NCI-H1694 (cell line): ENCODE data around the gene LYPD1.
A peak's percentile ranks its signal among the peaks of the same experiment; 100 is the strongest.
"Not testable (repeated sequence)": the region's sequence is repeated elsewhere in the genome, so short reads cannot be mapped to it uniquely, and the experiment has no call there.

Experiments
- DNase-seq: peaks from one replicate; lab custom pipeline; 2025; lab: John Stamatoyannopoulos, UW

The LYPD1 gene, protein sequence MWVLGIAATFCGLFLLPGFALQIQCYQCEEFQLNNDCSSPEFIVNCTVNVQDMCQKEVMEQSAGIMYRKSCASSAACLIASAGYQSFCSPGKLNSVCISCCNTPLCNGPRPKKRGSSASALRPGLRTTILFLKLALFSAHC

DNA sequence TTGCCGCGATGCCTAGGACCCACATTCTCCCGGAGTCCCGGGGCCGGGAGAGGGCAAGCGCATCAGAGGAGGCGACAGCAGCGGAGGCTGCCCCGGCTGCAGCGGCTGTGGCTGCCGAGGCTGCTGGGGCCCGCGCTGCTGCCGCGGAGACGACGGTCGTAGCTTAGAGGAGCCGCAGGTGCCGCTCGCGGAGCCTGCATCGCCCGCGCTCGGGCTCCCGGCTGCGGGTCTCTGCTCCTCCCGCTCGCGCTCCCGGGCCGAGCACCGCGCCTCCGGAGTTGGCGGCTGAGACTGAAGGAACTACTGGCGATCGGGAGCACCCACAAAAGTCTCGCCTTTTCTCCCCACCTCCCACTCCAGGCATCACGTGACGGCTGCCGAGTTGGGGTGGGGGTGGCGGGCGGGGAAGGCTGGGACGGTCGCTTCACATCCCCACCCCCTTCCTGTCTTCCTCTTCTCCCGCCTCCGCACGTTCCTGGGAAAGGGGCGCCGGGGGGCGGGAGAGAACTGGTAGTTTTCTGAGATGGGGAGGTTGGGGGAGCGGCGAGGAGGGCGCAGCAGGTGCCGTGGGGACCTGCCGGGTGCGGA lies at the start of gene LYPD1:
Gene LYPD1, minus strand, starts transcription at position 298 of the 588 bp plus-strand sequence. Its CDS starts 273 bp downstream, at position 25.
- DNase-seq = no peak

DNA sequence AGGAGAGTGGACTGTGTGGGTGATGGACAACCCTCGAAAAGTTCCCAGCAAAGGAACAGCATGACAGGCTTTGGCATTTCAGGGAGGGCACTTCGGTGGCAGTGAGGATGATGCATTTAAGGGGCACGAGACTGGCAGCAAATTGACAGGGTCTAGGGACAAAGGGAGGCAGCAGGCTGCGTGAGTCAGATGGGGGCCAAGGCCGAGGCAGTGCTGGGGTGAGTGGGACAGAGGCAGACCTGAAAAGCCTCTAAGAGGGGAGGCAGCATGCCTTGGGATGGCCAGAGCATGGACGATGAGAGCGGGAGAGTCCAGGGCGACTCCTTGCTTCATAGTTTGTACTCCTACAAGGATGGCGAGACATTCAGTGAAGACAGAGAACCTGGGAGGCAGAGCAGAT lies 49.5 kb upstream of the LYPD1 start:
- no peak for DNase-seq

DNA sequence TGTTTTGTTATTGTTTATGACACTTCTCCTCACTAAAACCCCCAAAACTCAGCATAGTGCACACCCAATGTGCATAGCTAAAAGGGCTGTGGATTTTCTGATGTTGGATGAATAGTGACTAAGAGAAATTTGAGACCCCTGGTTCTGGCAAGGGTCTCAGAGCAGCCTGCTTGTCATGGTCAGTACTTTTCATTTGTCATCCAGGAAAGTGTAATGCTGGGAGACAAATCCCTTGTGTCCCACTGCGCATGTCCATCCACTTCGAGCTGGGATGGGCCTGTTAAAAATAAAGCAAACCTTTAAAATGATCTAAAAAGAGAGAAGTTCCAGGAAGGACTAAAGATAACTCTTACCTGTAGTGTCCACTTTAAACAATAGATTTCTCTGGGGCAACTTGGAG lies 46.9 kb upstream of the LYPD1 start:
- no peak for DNase-seq

DNA sequence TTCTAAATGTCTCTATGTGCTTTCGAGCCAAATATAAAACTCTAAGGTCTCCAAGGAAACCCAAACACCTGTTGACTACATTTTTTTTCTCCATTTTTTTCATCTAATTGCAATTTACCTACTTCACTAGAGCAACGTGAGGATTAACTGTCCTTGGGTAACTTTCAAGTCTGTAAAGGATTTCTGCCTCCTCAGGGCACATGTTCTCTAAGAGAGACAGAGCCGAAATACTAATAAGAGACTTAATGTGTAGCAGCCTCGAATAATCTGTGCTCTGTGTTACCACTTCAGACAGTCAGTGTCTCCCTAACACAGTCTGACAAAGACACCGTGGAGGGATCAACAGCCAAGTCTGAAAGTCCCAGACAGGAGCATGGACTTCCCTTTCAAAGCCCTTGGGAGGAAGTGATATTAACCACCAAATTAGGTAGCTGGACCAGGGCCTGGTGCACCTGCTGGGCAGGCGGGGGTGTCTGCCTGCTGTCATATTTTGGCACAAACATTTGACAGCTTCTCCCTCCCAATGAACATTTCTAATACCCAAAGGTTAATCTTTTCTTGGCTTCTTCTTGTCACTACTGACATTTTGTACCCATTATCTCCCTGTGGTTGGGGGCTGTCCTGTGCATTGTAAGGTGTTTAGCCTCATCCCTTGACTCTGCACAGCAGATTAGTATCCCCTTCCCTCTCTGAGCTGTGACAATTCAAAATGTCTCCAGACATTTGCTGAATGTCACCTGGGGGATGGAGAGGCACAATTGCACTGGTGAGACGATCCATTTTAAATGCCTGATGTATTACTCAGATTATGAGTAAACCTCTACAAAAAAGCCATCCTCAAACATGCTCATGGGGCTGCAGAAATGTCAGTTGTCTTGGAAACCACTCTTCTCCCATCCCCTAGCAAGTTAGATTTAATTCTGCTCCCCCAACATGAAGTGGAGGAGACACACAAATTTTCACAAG lies 45.7 kb upstream of the LYPD1 start:
- DNase-seq = no peak

DNA sequence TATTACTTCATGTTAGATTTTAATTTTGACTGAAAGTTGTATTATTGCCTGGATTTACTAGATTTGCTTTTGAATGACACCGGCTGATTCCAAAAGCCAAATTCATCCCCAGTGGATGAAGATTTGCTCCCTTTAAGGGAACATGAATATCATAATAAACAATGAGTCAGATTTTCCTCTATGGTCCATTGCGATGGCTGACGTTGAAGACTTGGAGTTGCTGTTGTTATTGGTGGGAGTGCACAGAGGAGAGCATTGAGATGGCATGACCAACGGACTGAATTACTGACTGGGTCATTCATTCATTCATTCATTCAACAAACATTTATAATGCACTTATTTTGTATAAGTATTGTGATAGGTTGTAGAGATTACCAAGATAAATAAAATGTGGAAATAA lies 33.4 kb upstream of the LYPD1 start:
- no peak for DNase-seq

DNA sequence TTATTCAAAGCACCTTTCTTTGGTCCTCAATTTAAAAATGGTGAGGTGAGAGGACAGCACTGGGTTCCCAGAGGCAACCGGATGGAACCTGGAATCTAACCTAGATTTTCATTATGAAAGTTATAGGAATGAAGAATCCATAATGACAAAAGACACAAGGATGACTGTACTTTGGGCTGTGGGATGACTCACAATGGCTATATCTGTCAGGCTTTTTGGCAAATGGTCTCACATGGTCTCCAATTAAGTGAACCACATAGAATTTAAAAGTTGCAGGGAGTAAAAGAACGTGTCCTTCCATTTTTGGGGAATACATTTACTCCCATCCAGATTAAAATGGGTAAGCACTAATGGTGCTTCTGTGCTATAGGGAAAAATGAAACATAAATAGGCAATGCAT lies 31.8 kb upstream of the LYPD1 start:
- DNase-seq = no peak

DNA sequence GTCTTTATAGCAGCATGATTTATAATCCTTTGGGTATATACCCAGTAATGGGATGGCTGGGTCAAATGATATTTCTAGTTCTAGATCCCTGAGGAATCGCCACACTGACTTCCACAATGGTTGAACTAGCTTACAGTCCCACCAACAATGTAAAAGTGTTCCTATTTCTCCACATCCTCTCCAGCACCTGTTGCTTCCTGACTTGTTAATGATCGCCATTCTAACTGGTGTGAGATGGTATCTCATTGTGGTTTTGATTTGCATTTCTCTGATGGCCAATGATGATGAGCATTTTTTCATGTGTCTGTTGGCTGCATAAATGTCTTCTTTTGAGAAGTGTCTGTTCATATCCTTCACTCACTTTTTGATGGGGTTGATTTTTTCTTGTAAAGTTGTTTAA lies 29.8 kb upstream of the LYPD1 start:
- not testable (repeated sequence) for DNase-seq

DNA sequence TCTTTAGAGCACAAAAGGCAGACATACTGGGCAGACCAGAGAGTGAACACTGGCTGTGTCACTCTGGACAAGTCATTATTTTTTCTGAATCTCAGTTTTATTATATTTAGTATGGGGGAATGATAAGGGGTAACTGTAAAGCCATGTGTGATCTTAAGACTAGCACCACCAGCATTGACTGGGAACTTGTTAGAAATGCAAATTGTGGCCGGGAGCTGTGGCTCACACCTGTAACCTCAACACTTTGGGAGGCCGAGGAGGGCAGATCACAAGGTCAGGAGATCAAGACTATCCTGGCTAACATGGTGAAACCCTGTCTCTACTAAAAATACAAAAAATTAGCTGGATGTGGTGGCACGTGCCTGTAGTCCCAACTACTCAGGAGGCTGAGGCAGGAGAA lies 28.3 kb upstream of the LYPD1 start:
- not testable (repeated sequence) for DNase-seq

DNA sequence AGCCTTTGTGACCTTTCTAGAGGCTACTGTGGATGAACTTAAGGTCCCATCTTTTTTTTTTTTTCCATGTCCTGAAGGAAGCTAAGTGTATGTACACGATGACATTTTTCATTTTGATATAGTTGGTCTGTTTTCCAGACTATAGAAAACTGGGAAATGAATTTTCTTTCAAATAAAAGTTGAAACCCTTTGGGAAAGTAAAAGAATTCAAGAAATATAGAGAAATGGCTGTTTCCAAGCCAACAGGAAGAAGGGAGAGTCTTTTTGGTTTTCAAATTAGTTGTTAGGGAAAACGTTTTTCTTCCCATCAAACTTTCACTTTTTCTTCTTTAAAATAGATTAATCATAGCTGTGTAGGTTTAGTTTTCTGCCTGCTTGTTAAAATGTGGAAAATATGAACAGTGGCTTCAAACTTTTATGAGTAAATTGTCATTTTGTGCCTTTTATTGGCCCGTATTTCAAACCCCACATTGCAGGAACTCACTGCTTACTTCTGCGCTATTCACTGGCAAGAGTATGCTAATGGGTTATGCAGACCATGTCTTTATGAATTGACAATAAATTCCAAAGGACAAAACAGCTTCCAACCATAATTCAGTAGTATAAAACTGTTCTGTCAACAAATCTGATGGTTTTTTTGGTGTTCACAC lies 27.7 kb upstream of the LYPD1 start:
- DNase-seq = no peak

DNA sequence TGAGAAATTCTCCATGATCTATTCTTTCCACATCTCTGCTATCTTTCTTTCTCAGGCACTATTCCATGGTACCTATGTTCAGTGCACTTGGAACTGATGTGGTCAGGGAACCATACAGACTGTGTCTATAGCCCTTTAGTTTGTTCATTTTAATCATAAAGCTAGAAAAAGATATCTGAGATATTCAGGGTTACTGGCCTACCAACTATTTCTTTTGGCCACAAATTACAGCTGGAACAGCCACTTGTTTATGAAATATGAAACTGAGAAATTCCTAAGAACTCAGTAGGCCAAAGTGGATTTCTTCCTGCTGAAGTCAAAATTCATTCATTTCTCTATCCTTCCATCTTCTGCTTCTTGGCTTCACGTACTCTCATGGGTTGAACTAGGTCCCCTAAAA lies 22.8 kb upstream of the LYPD1 start:
- no peak for DNase-seq

DNA sequence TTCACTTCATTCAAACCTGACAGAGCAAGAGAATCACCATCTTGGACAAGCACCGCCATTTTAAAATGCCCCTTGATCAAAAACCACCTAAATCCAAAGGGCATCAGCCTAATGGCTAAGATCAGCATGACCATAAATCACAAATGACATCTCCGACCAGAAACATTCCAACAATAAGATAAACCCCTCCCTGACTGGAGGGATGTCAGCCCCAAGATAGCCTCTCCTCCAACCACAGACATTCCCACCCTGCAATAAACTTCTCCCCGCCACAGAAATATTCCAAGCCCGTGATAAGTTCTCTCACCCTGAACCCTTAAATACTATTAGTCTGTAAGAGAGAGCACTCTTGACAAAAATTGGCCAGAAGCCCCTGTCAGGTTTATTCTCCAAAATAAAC lies 21.6 kb upstream of the LYPD1 start:
- no peak for DNase-seq

DNA sequence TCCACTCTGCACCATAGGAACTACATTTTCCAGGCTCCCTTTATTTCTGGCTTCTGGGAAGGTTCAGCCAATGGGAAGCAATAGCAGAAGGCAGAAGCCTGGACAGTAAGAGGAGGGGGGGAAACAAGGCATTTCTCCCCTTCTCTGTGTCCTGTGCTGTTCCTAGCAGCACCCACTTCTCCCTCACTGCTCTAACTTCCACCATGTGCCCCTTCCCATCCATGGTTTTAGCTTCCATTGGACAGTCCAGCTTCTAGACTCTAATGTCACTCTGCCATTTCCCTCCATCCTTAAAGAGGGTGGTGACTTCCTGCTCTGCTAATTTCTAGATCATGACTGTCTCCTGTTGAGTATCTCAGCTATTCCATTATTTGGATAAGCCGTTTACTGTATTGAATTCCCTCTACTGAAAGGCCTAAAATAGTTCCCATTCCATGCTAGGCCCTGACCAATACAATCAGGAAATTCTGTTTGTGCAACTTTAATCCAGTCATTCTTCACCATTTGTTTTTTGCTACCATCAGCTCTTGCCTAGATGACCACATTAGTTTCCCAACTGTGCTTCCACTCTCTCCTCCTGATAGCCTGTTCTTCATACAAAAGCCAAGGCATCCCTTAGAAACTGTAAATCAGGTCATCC lies 20.8 kb upstream of the LYPD1 start:
- DNase-seq = no peak

DNA sequence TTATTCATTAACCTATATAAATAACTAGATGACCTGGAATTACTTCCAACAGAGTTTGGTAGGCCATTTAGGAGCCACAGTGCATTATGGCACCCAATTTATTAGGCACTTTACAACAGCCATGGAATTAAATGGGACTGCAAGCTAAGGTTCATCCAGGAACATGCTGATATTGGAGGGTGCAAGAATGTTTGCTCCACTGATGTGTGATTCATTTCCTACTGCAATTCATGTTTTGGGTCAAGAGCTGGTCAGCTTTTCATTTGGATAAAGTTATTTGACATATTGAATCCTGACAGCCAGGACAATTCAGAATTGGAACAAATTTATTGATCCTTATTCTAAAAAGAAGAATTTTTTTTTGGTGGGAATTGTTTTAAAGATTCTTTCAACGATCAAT lies 11.8 kb upstream of the LYPD1 start:
- DNase-seq = no peak

DNA sequence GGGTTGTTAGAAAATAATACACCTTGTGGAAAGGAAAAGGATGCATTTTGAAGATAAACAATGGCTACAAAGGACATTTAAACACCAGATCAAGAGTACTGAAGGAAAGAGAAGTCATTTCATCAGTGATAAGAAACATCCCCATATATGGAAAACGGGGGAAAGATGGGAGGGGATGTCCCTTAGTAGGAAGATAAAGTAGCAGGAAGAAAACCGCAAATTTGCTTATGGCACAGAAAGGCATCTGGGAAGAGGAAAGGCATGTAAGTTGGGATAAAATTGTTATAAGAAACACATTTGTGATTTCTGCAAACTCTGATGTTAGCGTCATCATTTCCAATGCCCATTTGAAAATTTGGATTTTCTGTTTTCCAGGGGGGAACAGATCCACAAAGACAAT lies 10.5 kb upstream of the LYPD1 start:
- no peak for DNase-seq

DNA sequence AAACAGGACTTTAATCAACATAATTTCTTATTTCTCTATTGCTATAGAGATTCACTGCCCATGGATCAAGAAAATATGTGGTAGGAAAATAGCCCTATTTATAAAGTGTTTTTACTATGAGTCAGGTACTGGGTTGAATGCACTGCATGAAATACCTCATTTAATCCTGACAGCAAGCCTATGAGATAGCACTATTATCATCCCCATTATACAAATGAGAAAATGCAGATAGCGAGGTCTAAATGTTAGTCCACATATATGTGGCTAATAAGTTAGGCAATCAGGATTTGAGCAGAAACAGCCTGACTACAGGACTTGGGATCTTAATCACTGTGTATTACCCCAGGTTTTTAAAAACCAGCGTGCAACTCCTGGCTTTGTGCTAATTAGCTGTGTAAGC lies 8.5 kb upstream of the LYPD1 start:
- no peak for DNase-seq

DNA sequence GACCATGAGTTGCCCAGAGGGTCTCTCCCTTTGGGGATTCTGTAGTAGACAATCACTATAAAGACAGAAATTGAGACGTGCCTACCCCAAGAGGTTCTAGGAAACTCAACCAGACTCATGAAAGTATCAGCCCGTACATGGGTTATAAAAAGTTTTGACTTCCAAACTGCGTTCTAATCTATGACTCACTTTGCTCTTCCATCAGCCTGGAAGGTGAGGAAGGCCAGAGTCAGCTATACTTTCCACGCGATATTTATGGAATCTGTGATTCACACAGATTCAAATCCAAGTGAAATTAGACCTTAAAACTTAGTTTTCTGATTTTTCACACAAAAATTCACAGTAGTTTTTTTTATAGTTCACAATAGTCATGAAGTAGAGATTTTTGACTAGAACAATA lies 7.7 kb upstream of the LYPD1 start:
- DNase-seq = no peak

DNA sequence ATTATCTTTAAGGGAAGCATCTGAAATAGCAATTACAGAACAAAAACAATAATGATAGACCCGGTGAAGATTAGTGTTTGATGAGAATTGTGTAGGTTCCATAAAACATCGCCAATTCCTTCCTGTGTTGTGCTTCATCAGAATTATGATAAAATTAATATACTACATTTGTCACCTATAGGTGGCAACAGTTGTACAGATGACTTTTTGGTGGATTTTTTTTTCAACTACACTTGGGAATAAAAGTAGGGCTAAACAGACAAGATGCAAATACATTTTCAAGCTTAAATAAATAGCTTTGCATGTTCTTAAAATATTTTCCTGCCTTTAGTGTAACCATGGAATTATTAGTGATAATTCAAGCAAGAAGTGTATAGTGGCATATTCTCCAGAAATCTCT lies 7.0 kb upstream of the LYPD1 start:
- DNase-seq = peak; percentile 10

DNA sequence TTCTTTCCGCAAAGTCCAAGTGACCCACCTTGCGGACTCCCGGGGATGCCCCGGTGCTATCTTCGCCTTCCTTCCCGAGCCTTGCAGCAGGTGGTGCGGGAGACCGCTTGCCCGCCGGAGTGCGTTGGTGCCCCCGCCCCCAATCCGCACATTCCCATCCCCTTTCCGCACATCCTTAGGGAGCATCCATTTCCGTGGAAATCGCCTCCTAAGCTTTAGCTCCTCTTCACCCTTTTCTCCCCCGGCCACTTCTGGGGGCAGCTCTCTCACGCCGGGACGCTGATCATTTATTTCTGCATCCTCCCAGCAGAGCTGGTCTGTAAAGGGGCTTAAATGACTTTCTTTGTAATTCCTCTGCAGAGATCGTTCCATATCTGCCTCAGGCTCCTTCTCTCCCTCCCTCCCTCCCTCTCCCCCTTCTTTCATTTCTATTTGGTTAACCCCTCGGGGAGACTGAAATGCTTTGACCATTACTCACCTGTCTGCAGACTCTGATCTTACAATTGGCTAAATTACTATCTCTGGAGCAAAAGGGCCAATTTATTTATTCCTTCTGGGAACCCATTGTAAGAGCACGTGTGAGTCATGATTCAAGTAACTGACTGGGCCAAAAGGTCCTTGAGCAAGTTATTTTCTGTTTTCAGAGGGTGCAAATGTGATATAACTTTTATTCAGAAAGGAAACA lies 1.3 kb upstream of the LYPD1 start:
- no peak for DNase-seq

DNA sequence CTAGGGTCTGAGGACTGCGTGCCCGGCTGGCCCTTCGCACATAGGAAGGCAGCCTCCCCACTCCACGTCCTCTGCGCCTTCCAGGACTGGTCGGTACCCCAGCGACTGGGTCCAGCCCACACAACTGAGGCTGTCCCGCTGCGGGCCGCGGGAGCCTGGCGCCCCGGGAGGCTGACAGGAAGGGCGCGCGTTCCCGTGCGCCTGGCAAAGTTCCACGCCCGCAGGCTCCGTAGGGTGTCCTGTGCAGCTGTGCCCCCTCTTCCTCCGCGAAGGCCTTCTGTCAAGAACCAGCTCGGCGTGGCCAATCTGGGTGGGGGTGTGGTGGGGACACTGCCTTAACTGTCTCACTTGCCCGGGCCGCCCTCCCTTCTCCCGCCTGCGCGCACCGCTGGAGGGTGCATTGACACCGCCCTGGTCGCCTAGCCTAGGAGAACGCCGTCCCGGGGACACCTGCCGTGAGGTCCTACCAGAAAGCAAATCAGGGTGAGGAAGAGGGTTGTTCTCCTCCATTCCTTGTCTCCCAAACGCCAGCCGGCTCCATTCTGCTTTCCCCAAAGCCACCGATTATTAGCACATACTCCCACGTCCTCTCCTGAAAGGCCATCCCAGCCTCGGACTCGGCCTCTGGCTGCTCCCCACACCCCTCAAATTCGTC lies 618 bp upstream of the LYPD1 start:
- no peak for DNase-seq

DNA sequence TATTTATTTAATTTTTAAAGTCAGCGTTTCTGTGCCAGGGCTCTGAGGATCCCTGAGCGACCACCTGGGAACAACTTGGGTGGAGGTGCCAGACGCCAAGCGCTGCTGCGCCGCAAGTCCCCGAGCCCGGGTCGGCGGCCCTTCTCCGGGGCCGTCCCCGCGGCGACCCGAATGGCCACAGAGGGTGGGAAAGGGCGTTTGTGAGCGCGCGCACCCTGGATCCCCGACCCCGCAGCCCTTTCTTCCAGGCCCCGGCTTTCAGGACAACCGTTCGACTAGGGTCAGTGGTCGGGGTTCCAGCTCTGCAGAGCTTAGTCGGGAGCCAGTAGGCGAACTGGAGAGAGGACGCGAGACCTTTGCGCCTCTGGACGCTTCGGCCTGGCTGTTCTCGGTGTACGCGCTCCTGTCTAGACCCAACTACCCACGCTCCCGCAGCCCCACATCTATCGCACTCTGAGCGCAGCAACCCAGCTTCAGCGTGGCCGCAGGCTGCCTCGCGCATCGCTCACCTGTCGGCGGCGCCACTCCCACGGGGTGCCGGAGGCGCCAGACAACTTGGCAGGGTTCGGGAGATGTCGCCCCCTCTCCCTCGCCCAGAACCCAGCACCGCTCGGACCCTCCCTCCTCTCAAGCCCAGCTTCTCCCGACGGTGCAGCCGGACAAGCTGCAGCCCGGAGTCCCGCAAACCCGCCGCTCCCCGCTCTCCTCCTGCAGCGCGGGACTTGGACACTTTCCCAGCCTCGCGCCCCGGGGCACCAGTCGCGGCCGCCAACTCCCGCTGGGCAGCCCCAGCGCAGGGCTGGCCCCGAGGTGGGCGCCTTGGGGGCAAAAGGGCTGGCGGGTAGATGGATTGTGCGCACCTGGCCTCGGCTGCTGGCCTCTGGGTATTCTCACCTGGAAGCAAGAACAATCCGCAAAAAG lies 758 bp downstream of the LYPD1 start:
- DNase-seq = no peak
